ENCODE results near the gene SEC24D.

SEC24D gene

DNA sequence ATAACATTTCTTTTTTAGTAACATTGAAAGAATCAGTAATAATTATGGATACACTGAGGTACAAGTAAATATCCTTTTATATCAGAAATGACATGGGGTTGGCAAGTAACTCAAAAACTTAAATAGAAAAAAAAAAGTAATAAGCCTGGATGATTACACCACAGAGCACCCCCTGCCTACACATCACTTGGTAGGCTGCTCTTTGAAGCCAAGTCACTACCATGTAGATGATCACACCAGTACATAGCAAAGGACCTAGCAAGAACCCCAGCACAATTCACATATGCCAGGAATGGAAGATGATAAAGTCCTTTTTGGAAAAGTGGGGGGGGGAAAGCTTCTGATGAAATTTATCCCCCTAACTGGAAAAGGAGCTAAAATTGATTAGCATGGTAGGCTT is 93.9 kb downstream of the SEC24D start:
- no peaks in the 10 kb centered on the region for H3K9me3 ChIP-seq (ENCODE audit: control insufficient read depth in 2 of 2, low read length in 2 of 2)
- H3K9ac ChIP-seq (ENCODE audit: low read depth in 1 of 2, low read length in 2 of 2), result no peak overlapping the region
- no peak overlapping the region for H3K27ac ChIP-seq (ENCODE audit: low read depth in 2 of 2, low read length in 2 of 2)
- H3K27me3 ChIP-seq (ENCODE audit: control insufficient read depth in 2 of 2, insufficient read depth in 2 of 2, low read length in 2 of 2), result no peaks in the 10 kb centered on the region
- no peaks in the 10 kb centered on the region for H3K4me1 ChIP-seq (ENCODE audit: control insufficient read depth in 2 of 2, insufficient read depth in 2 of 2, low read length in 2 of 2)
- no peak overlapping the region for H3K4me3 ChIP-seq (ENCODE audit: low read length in 2 of 2)
- H3K36me3 ChIP-seq (ENCODE audit: control insufficient read depth in 2 of 2, insufficient read depth in 2 of 2, low read length in 2 of 2), result peaks cover 37 to 50% of the 10 kb centered on the region in 2 donors

- Histone ChIP-seq H3K27ac (ENCODE audit: low read depth in 2 of 2, low read length in 2 of 2) (peak overlapping the region in 1 of 2 donors; percentile 2), H3K9ac (ENCODE audit: low read depth in 1 of 2, low read length in 2 of 2) (no peak overlapping the region), H3K36me3 (ENCODE audit: control insufficient read depth in 2 of 2, insufficient read depth in 2 of 2, low read length in 2 of 2) (peaks cover 39 to 43% of the 10 kb centered on the region in 2 donors), H3K4me3 (ENCODE audit: low read length in 2 of 2) (no peak overlapping the region), H3K4me1 (ENCODE audit: control insufficient read depth in 2 of 2, insufficient read depth in 2 of 2, low read length in 2 of 2) (no peaks in the 10 kb centered on the region), H3K27me3 (ENCODE audit: control insufficient read depth in 2 of 2, insufficient read depth in 2 of 2, low read length in 2 of 2) (no peaks in the 10 kb centered on the region), H3K9me3 (ENCODE audit: control insufficient read depth in 2 of 2, low read length in 2 of 2) (no peaks in the 10 kb centered on the region)
Observed at GRCh38 chr4:118741301-118741855, 94.5 kb downstream of the SEC24D start.

DNA sequence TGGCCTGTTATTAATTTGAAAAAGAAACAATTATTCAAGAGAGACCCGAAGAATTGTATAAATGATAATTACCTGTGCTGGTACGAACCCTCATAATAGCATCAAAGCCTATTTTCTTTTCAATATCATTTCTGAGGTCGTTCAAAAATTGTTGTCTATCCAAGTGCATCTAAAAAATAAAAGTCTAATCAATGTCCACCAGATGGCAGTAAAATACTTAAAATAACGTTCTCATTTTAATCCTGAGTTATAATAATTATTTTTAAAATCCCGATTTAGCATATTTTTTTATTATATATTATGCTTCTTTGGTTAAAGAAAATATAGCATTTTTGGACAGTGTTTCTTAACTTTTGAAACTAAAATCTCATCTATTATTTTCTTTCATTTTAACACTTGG is 95.1 kb downstream of the SEC24D start:
- no peak overlapping the region for H3K27ac ChIP-seq (ENCODE audit: low read depth in 2 of 2, low read length in 2 of 2)
- H3K4me3 ChIP-seq (ENCODE audit: low read length in 2 of 2), result no peak overlapping the region
- peaks cover 43 to 46% of the 10 kb centered on the region in 2 donors for H3K36me3 ChIP-seq (ENCODE audit: control insufficient read depth in 2 of 2, insufficient read depth in 2 of 2, low read length in 2 of 2)
- no peaks in the 10 kb centered on the region for H3K27me3 ChIP-seq (ENCODE audit: control insufficient read depth in 2 of 2, insufficient read depth in 2 of 2, low read length in 2 of 2)
- H3K9me3 ChIP-seq (ENCODE audit: control insufficient read depth in 2 of 2, low read length in 2 of 2), result no peaks in the 10 kb centered on the region
- H3K9ac ChIP-seq (ENCODE audit: low read depth in 1 of 2, low read length in 2 of 2), result no peak overlapping the region
- H3K4me1 ChIP-seq (ENCODE audit: control insufficient read depth in 2 of 2, insufficient read depth in 2 of 2, low read length in 2 of 2), result no peaks in the 10 kb centered on the region

GRCh38 chr4:118739022-118739713 is 96.8 kb downstream of the SEC24D start:
- H3K36me3 ChIP-seq (ENCODE audit: control insufficient read depth in 2 of 2, insufficient read depth in 2 of 2, low read length in 2 of 2), result peaks cover 43 to 45% of the 10 kb centered on the region in 2 donors
- no peak overlapping the region for H3K27ac ChIP-seq (ENCODE audit: low read depth in 2 of 2, low read length in 2 of 2)

DNA sequence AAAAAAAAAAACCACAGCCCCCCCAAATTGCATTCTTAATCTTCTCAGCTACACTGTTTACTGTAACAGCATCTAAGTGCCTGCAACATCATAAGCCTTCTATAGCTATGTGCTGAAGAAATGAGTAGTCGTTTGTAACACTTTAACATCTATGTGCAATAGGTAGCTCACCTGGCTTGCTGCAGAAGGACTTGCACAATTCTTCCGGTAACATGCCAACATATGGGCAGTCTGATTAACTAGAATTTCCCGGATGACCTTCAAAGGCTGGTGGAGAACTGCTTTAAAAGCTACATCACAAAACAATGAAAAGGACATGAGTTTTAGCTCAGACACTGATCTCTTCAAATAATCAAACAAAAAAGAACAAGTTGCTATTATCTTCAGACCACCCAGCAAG is 97.8 kb downstream of the SEC24D start:
- Histone ChIP-seq H3K9me3 (ENCODE audit: control insufficient read depth in 2 of 2, low read length in 2 of 2) (no peaks in the 10 kb centered on the region), H3K36me3 (ENCODE audit: control insufficient read depth in 2 of 2, insufficient read depth in 2 of 2, low read length in 2 of 2) (peaks cover 35 to 41% of the 10 kb centered on the region in 2 donors), H3K27ac (ENCODE audit: low read depth in 2 of 2, low read length in 2 of 2) (no peak overlapping the region)

More at GRCh38 chr4:118739022-118739713, 96.8 kb downstream of the SEC24D start:
- no peaks in the 10 kb centered on the region for H3K4me1 ChIP-seq (ENCODE audit: control insufficient read depth in 2 of 2, insufficient read depth in 2 of 2, low read length in 2 of 2)
- H3K9me3 ChIP-seq (ENCODE audit: control insufficient read depth in 2 of 2, low read length in 2 of 2), result no peaks in the 10 kb centered on the region
- no peak overlapping the region for H3K4me3 ChIP-seq (ENCODE audit: low read length in 2 of 2)
- H3K27me3 ChIP-seq (ENCODE audit: control insufficient read depth in 2 of 2, insufficient read depth in 2 of 2, low read length in 2 of 2), result no peaks in the 10 kb centered on the region
- no peak overlapping the region for H3K9ac ChIP-seq (ENCODE audit: low read depth in 1 of 2, low read length in 2 of 2)

GRCh38 chr4:118736900-118737299 is 99.0 kb downstream of the SEC24D start:
- H3K4me1 ChIP-seq (ENCODE audit: control insufficient read depth in 2 of 2, insufficient read depth in 2 of 2, low read length in 2 of 2), result no peaks in the 10 kb centered on the region
- no peak overlapping the region for H3K27ac ChIP-seq (ENCODE audit: low read depth in 2 of 2, low read length in 2 of 2)
- no peaks in the 10 kb centered on the region for H3K9me3 ChIP-seq (ENCODE audit: control insufficient read depth in 2 of 2, low read length in 2 of 2)
- H3K4me3 ChIP-seq (ENCODE audit: low read length in 2 of 2), result no peak overlapping the region
- no peaks in the 10 kb centered on the region for H3K27me3 ChIP-seq (ENCODE audit: control insufficient read depth in 2 of 2, insufficient read depth in 2 of 2, low read length in 2 of 2)
- H3K9ac ChIP-seq (ENCODE audit: low read depth in 1 of 2, low read length in 2 of 2), result no peak overlapping the region
- peaks cover 37 to 41% of the 10 kb centered on the region in 2 donors for H3K36me3 ChIP-seq (ENCODE audit: control insufficient read depth in 2 of 2, insufficient read depth in 2 of 2, low read length in 2 of 2)

More for the DNA sequence above, 97.8 kb downstream of the SEC24D start:
- H3K4me1 ChIP-seq (ENCODE audit: control insufficient read depth in 2 of 2, insufficient read depth in 2 of 2, low read length in 2 of 2), result no peaks in the 10 kb centered on the region
- no peak overlapping the region for H3K4me3 ChIP-seq (ENCODE audit: low read length in 2 of 2)
- no peak overlapping the region for H3K9ac ChIP-seq (ENCODE audit: low read depth in 1 of 2, low read length in 2 of 2)
- no peaks in the 10 kb centered on the region for H3K27me3 ChIP-seq (ENCODE audit: control insufficient read depth in 2 of 2, insufficient read depth in 2 of 2, low read length in 2 of 2)

GRCh38 chr4:118734491-118735205 is 101.3 kb downstream of the SEC24D start:
- no peaks in the 10 kb centered on the region for H3K27me3 ChIP-seq (ENCODE audit: control insufficient read depth in 2 of 2, insufficient read depth in 2 of 2, low read length in 2 of 2)

DNA sequence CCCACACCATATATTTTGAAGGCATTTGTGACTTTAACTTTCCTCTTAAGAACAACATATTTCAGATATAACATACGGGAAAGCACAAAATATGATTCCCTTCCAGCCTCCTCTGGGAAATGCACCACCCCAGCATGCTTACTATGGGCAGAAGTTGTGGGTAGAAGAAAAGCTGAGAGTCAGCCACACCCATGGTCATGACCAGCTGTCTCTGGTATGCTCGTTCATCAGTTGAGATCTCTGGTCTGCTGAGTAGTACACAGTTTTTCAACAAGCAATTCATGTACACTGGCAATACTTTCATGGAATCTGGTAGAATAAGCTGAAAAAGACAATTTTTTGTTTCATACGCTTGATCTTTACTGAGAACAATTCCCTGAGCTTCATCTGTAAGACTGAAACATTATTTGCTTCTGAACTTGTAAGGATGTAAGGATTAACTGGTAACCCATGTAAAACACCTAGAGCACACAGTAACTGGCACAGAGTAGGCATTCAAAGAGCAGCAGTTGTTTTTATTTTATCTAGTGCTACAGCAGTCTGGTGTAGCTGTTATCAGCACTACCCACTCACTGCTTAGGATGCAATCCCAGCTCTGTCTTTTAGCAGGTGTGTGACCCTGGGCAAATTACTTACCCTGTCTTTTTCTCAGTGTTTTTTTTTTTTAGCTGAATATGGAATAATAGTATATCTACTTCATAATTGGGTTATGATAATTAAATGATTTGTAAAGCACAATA is 103.2 kb downstream of the SEC24D start:
- Histone ChIP-seq H3K9me3 (ENCODE audit: control insufficient read depth in 2 of 2, low read length in 2 of 2) (no peaks in the 10 kb centered on the region), H3K27ac (ENCODE audit: low read depth in 2 of 2, low read length in 2 of 2) (no peak overlapping the region), H3K4me3 (ENCODE audit: low read length in 2 of 2) (no peak overlapping the region), H3K36me3 (ENCODE audit: control insufficient read depth in 2 of 2, insufficient read depth in 2 of 2, low read length in 2 of 2) (peaks cover 30 to 34% of the 10 kb centered on the region in 2 donors), H3K9ac (ENCODE audit: low read depth in 1 of 2, low read length in 2 of 2) (no peak overlapping the region), H3K27me3 (ENCODE audit: control insufficient read depth in 2 of 2, insufficient read depth in 2 of 2, low read length in 2 of 2) (no peaks in the 10 kb centered on the region), H3K4me1 (ENCODE audit: control insufficient read depth in 2 of 2, insufficient read depth in 2 of 2, low read length in 2 of 2) (no peaks in the 10 kb centered on the region)

More at GRCh38 chr4:118734491-118735205, 101.3 kb downstream of the SEC24D start:
- H3K9me3 ChIP-seq (ENCODE audit: control insufficient read depth in 2 of 2, low read length in 2 of 2), result no peaks in the 10 kb centered on the region
- H3K4me1 ChIP-seq (ENCODE audit: control insufficient read depth in 2 of 2, insufficient read depth in 2 of 2, low read length in 2 of 2), result no peaks in the 10 kb centered on the region
- H3K9ac ChIP-seq (ENCODE audit: low read depth in 1 of 2, low read length in 2 of 2), result no peak overlapping the region
- no peak overlapping the region for H3K27ac ChIP-seq (ENCODE audit: low read depth in 2 of 2, low read length in 2 of 2)
- no peak overlapping the region for H3K4me3 ChIP-seq (ENCODE audit: low read length in 2 of 2)
- H3K36me3 ChIP-seq (ENCODE audit: control insufficient read depth in 2 of 2, insufficient read depth in 2 of 2, low read length in 2 of 2), result peaks cover 38 to 40% of the 10 kb centered on the region in 2 donors

DNA sequence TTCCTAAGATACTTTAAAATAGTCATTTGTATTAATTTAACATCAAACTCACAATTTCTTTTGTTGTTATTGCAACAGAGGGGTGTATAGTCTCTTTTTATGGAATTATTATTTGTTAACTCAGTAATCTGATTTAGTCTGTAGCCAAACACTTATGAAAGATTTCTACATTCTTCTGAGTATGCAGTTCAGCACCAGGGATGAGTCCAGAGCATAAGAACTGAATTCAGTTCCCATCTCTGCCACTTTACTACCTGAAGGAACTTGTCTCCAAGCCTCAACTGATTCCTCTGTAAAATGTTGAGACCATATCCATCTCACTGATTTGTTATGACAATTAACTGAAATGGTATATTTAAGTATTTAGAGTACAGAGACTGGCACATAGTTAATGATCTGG is 105.2 kb downstream of the SEC24D start:
- Histone ChIP-seq H3K9ac (ENCODE audit: low read depth in 1 of 2, low read length in 2 of 2) (no peak overlapping the region), H3K27me3 (ENCODE audit: control insufficient read depth in 2 of 2, insufficient read depth in 2 of 2, low read length in 2 of 2) (no peaks in the 10 kb centered on the region), H3K4me1 (ENCODE audit: control insufficient read depth in 2 of 2, insufficient read depth in 2 of 2, low read length in 2 of 2) (no peaks in the 10 kb centered on the region), H3K27ac (ENCODE audit: low read depth in 2 of 2, low read length in 2 of 2) (no peak overlapping the region), H3K36me3 (ENCODE audit: control insufficient read depth in 2 of 2, insufficient read depth in 2 of 2, low read length in 2 of 2) (peaks cover 42 to 51% of the 10 kb centered on the region in 2 donors), H3K4me3 (ENCODE audit: low read length in 2 of 2) (no peak overlapping the region), H3K9me3 (ENCODE audit: control insufficient read depth in 2 of 2, low read length in 2 of 2) (no peaks in the 10 kb centered on the region)
